Neural cell (in vitro differentiated cells): ENCODE data around the gene DHRS1. TPM values are rescaled to one million over a fixed set of nuclear protein-coding genes. Genes with fewer than 3 reads are reported as not detected.

Experiments used
- H2AFZ ChIP-seq: fragments of 200-600, 300-800 bp; sonication (generic), shearing (Covaris generic); 2 replicates; pipeline ENCODE4 v1.6.0; 2014; ENCODE audit warnings: low read depth, mild to moderate bottlenecking, antibody characterized with exemption, low read length, moderate library complexity
- H3F3A ChIP-seq: fragments of 200-600 bp; shearing (Covaris generic); 2 replicates; pipeline ENCODE4 v1.6.1; 2016; ENCODE audit warnings: mild to moderate bottlenecking, moderate library complexity, mixed read lengths, antibody characterized with exemption, low read length; ENCODE audit not compliant: insufficient read depth, poor library complexity, severe bottlenecking
- H3K27ac ChIP-seq: fragments of 200-600, 300-800 bp; sonication (generic), shearing (Covaris generic); 2 replicates; pipeline ENCODE4 v1.5.1; 2014; ENCODE audit warnings: mild to moderate bottlenecking, low read length, moderate library complexity
- H3K27me3 ChIP-seq: fragments of 300-800, 200-600 bp; sonication (generic), shearing (Covaris generic); 2 replicates; pipeline ENCODE4 v1.6.0; 2014; ENCODE audit warnings: mild to moderate bottlenecking, low read depth, low read length, moderate library complexity; ENCODE audit not compliant: insufficient read depth
- H3K36me3 ChIP-seq: fragments of 300-800, 200-600 bp; sonication (generic), shearing (Covaris generic); 2 replicates; pipeline ENCODE4 v1.5.1; 2014; ENCODE audit warnings: mild to moderate bottlenecking, antibody characterized with exemption, low read length, moderate library complexity; ENCODE audit not compliant: insufficient read depth
- H3K4me2 ChIP-seq: fragments of 300-800, 200-600 bp; sonication (generic), shearing (Covaris generic); 2 replicates; pipeline ENCODE4 v1.6.0; 2014; ENCODE audit warnings: mild to moderate bottlenecking, low read length
- H3K4me3 ChIP-seq: fragments of 300-800, 200-600 bp; sonication (generic), shearing (Covaris generic); 2 replicates; pipeline ENCODE4 v1.5.1; 2014; ENCODE audit warnings: mild to moderate bottlenecking, low read length, moderate library complexity
- H3K79me2 ChIP-seq: fragments of 200-600 bp; shearing (Covaris generic); replicated peaks from 2 replicates; pipeline ENCODE4 v1.6.0; 2014; ENCODE audit warnings: mild to moderate bottlenecking, low read length, moderate library complexity; ENCODE audit not compliant: insufficient read depth
- H3K9ac ChIP-seq: fragments of 300-800, 200-600 bp; sonication (generic), shearing (Covaris generic); 2 replicates; pipeline ENCODE4 v1.6.1; 2016; ENCODE audit warnings: mild to moderate bottlenecking, low read length, mixed read lengths
- H3K9me2 ChIP-seq: fragments of 200-600 bp; shearing (Covaris generic); 2 replicates; pipeline ENCODE4 v1.6.1; 2016; ENCODE audit warnings: mild to moderate bottlenecking, low read length, mixed read lengths; ENCODE audit not compliant: insufficient read depth
- H3K9me3 ChIP-seq: fragments of 200-600, 300-800 bp; sonication (generic), shearing (Covaris generic); 2 replicates; pipeline ENCODE4 v1.6.1; 2016; ENCODE audit warnings: mild to moderate bottlenecking, mixed run types, low read length, moderate library complexity, mixed read lengths
- H4K20me1 ChIP-seq: fragments of 200-600 bp; shearing (Covaris generic); 2 replicates; pipeline ENCODE4 v1.6.1; 2016; ENCODE audit warnings: mild to moderate bottlenecking, mixed run types; ENCODE audit not compliant: insufficient read depth
- EP300 ChIP-seq: fragments of 450-650 bp; conservative IDR thresholded peaks from 2 replicates; pipeline ENCODE4 v1.6.1; 2014; ENCODE audit warnings: antibody characterized with exemption, mild to moderate bottlenecking, moderate library complexity; ENCODE audit not compliant: poor library complexity, severe bottlenecking
- EZH2 ChIP-seq: fragments of 200-600, 300-800 bp; shearing (Covaris generic), sonication (generic); IDR thresholded peaks from 2 replicates; pipeline ENCODE4 v1.6.1; 2014; ENCODE audit warnings: antibody characterized with exemption, low read length, borderline replicate concordance, mild to moderate bottlenecking; ENCODE audit not compliant: insufficient read depth, poor library complexity, severe bottlenecking
- MXI1 ChIP-seq: fragments of 450-650 bp; conservative IDR thresholded peaks from 2 replicates; pipeline ENCODE4 v1.6.1; 2014; ENCODE audit warnings: antibody characterized with exemption, mild to moderate bottlenecking; ENCODE audit not compliant: poor library complexity, severe bottlenecking
- POLR2AphosphoS5 ChIP-seq: IDR thresholded peaks from 2 replicates; pipeline ENCODE4 v1.6.1; 2012
- RAD21 ChIP-seq: fragments of 450-650 bp; conservative IDR thresholded peaks from 2 replicates; pipeline ENCODE4 v1.6.1; 2014; ENCODE audit warnings: antibody characterized with exemption, mild to moderate bottlenecking, moderate library complexity
- REST ChIP-seq: IDR thresholded peaks from 2 replicates; pipeline ENCODE4 v1.6.1; 2012; ENCODE audit warnings: borderline replicate concordance
- SMC3 ChIP-seq: fragments of 450-650 bp; conservative IDR thresholded peaks from 2 replicates; pipeline ENCODE4 v1.6.1; 2014; ENCODE audit warnings: antibody characterized with exemption, mild to moderate bottlenecking, moderate library complexity; ENCODE audit not compliant: poor library complexity
- TAF1 ChIP-seq: IDR thresholded peaks from 2 replicates; pipeline ENCODE4 v1.6.1; 2012; ENCODE audit warnings: low read depth
- polyA plus RNA-seq: library from polyadenylated mRNA; depleted of rRNA; stranded (reverse); fragments of >200 nt; gene quantifications from 2 replicates; pipeline ENCODE4 v1.2.3, GENCODE V29; 2014
- TF ChIP-seq, protein P1 (sequence below): fragments of 450-650 bp; IDR thresholded peaks from 2 replicates; pipeline ENCODE4 v1.5.1; 2014; ENCODE audit warnings: antibody characterized with exemption, mild to moderate bottlenecking, moderate library complexity; ENCODE audit not compliant: poor library complexity, severe bottlenecking

The DHRS1 gene
- polyA plus RNA-seq, 1 donor from 2014 or later, result 6.9 TPM

DNA sequence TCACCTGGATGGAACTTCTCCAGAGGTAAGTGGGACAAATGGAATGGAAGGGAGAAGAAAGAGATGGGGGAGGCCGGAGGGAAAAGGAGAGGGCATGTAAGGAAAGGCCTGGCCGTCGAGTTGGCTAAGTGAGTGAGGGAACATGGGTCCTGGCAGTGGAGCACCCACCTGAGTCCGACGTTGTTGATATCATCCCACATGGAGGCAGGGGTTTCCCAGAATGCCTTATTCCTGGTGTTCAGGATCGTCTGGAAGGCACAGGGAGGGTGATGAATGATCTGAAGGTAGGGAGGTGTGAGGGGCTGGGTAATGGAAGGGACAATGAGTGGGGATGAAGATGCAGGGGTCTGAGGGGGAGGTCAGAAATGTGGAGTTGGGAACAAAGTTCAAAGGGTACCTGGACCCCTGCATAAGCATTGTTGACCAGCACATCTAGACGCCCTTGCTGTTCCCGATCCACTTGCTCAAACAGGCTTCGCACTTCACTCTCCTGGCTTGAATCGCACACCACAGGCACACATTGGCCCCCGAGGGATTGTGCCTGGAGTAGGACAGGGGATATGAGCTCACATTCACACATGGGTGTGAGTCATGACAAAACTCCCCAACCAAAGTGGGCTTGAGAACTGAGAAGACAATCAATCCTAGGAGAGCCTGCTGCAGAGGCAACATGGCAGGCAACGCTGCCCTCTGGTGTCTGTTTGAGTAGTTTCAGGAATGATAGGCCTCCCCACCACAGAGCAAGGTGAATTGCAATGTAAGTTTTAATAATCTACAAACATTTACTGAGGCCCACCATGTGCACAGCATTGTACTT, 3.0 kb downstream of the DHRS1 start:
- Histone ChIP-seq H3K4me2 (no peak overlapping the region), H3K36me3 (no peaks in the 10 kb centered on the region), H3K4me3 (no peak overlapping the region), H3K9me2 (no peaks in the 10 kb centered on the region), H3K27me3 (no peaks in the 10 kb centered on the region), H3K27ac (no peak overlapping the region), H4K20me1 (no peaks in the 10 kb centered on the region), H3K79me2 (no peaks in the 10 kb centered on the region), H2AFZ (no peak overlapping the region), H3K9ac (no peak overlapping the region), H3K9me3 (no peaks in the 10 kb centered on the region), H3F3A (no peaks in the 10 kb centered on the region)
- TF ChIP-seq SMC3, result peak; percentile 91
- TF ChIP-seq TAF1, result no peak
- TF ChIP-seq, protein P1, sequence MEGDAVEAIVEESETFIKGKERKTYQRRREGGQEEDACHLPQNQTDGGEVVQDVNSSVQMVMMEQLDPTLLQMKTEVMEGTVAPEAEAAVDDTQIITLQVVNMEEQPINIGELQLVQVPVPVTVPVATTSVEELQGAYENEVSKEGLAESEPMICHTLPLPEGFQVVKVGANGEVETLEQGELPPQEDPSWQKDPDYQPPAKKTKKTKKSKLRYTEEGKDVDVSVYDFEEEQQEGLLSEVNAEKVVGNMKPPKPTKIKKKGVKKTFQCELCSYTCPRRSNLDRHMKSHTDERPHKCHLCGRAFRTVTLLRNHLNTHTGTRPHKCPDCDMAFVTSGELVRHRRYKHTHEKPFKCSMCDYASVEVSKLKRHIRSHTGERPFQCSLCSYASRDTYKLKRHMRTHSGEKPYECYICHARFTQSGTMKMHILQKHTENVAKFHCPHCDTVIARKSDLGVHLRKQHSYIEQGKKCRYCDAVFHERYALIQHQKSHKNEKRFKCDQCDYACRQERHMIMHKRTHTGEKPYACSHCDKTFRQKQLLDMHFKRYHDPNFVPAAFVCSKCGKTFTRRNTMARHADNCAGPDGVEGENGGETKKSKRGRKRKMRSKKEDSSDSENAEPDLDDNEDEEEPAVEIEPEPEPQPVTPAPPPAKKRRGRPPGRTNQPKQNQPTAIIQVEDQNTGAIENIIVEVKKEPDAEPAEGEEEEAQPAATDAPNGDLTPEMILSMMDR, result peak; percentile 87
- peak; percentile 86 for TF ChIP-seq RAD21

- Histone ChIP-seq H3K79me2 (no peaks in the 10 kb centered on the region), H3K4me2 (no peak overlapping the region), H3K27me3 (no peaks in the 10 kb centered on the region), H3K27ac (no peak overlapping the region), H2AFZ (no peak overlapping the region), H4K20me1 (no peaks in the 10 kb centered on the region), H3K4me3 (no peak overlapping the region), H3K9me3 (no peaks in the 10 kb centered on the region), H3K36me3 (no peaks in the 10 kb centered on the region), H3K9me2 (no peaks in the 10 kb centered on the region), H3K9ac (no peak overlapping the region), H3F3A (no peaks in the 10 kb centered on the region)
- TF ChIP-seq EP300, result no peak
- TF ChIP-seq POLR2AphosphoS5, result no peak
Measured at GRCh38 chr14:24293525-24293924, 6.1 kb downstream of the DHRS1 start.

- Histone ChIP-seq H3K79me2 (no peaks in the 10 kb centered on the region), H3K36me3 (no peaks in the 10 kb centered on the region), H3K4me3 (no peak overlapping the region), H3K27ac (no peak overlapping the region), H2AFZ (no peak overlapping the region), H3K4me2 (no peak overlapping the region), H3K9me3 (no peaks in the 10 kb centered on the region), H3K9ac (no peak overlapping the region), H3K9me2 (no peaks in the 10 kb centered on the region), H3K27me3 (no peaks in the 10 kb centered on the region), H3F3A (no peaks in the 10 kb centered on the region), H4K20me1 (no peaks in the 10 kb centered on the region)
- TF ChIP-seq RAD21 (no peak), MXI1 (no peak), EP300 (no peak), REST (no peak), EZH2 (no peak), SMC3 (no peak), POLR2AphosphoS5 (no peak), TAF1 (no peak)
- TF ChIP-seq, protein P1, result no peak
Measured at GRCh38 chr14:24292118-24292807, 7.3 kb downstream of the DHRS1 start.
